OCI-M1 (cell line): Measurements from ENCODE around the gene ITGB2.
A peak's percentile ranks its signal among the peaks of the same experiment; 100 is the strongest.

Experiments used
- DNase-seq: peaks from one replicate; lab custom pipeline; 2025; lab: John Stamatoyannopoulos, UW

Gene ITGB2

DNA sequence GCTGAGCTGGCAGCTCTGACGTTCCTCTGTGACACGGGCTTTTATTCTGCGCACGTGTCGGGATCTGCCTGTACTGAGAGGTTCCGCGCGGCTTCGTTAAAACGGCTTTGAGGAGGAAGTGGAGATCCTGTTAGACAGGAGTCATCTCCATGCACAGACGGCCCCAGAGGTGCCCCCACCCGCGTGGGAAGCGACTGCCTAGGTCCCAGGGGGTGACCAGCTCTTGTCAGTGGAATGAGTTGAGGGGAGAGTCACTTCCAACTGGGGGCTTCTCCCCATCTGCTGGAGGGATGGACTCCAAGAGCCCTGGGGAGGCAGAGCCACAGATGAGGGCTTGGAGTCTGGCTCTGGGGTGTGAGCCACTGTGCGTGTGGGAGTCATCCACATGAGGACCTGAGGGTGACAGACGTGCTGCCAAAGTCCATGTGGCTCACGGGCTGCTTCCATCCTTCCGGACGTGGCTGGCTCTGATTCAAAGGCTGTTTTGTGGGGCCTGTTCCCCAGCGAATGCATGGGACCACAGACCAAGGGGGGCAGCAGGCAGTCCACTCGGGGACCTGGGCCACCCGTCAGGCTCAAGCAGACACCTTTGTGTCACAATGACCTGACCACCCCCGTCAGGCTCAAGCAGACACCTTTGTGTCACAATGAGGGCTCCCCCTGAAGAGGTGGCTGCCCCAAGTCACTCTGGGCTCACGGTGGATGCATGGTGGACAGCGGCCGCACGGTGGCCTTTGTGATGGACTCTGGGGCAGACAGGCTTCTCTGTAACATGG lies 74.0 kb downstream of the ITGB2 start:
- peak; percentile 86 for DNase-seq

DNA sequence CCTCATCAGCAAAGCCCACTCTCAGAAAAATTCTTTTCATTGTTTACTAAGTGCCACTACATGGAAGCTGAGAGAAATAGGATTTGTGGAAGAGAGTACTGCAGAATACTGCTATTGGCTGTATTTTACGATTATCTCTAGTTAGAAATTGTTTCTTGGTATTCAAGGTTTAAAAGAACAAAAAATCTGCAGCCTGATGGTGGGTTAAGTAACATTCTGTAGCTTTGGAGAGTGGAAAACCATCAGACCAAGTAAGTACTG lies 74.5 kb downstream of the ITGB2 start:
- no peak for DNase-seq

DNA sequence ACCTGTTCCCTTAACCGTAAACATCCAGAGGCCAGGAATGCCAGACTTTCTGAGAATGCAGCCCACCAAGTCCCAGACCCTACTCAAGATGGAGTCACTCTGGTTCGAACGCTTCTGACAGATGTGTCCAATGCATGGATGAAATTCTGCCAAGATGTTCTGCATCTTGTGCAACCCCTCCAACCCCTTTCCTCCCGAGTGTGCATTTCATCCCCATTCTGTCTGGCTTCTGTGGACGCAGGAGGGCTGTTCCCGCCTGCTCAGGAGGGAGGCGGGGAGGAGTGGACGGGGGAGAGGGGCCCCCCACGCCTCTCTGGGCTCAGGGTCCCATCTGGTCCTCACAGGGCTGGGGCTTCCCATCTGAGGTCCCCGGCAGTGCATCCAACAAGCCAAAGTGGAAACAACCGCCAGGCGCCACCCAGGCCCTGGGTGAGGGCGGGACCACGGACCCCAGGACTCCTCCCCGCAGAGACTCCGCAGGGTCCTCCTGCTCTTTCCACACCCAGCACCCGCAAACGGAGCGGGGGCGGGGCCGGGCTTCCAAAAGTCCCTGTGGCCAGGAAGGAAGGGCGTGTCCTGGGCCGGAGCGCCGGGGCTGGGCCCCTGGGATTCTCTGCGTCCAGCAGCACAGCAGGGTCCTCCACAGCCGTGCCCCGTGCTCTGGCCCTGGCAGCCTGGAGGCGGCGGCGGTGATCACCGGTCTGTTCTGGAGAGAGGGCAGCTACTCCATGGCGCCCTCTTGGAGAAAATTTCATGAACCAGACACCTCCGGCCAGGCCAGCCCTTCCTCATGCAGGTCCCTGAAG lies 75.1 kb downstream of the ITGB2 start:
- DNase-seq = peak; percentile 98

DNA sequence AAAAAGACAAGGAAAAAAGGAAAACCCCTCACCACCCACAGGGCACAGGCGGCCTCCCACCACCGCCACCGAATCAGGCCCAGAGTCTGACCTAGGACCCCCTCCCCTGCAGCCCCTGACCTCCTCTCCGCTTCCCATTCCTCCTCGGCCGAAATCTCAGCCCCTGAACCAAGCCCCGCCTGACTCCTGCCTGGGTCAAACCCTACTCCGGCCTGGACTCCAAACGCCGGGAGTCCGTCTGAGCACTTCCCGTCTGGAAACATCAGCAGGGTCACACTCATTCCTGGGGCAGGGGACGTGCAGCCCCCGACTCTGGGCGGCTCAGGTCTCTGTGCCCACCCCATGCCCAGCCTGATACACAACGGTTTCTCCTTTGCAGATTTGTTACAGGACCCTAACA lies 76.4 kb downstream of the ITGB2 start:
- no peak for DNase-seq

DNA sequence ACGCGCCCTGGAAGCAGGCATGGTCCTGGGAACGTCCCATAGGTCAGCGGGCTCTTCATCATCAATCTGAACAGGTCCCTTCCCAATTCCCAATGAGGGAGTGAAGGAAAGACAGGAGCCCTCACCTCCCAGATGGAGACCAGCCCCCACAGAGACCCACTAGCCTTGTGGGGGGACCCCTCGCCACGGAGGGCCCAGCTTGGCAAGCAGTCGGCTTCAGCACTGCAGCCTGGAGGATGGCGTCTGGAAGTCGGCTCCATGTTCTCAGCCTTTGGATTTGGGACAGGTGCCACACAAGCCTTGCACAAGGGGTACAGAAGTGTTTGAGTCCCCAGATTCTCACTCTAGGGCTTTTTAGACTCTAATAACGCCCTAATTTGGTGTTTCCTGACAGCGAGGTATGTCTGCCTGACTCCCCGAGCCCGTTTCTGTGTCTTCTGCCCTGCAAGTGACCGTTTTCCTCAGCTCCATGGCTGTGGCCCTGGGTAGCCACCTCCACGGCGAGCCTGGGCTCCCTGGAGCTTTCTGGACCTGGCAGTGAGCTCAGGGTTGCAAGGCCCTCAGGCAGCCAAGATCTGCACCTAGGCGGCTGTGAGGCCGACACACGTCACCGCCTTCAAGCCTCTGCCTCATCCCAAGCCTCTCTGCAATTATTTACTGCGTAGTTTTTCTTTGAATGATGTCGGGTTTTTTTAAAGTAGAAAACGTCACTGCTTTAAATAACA lies 77.8 kb downstream of the ITGB2 start:
- DNase-seq = no peak

DNA sequence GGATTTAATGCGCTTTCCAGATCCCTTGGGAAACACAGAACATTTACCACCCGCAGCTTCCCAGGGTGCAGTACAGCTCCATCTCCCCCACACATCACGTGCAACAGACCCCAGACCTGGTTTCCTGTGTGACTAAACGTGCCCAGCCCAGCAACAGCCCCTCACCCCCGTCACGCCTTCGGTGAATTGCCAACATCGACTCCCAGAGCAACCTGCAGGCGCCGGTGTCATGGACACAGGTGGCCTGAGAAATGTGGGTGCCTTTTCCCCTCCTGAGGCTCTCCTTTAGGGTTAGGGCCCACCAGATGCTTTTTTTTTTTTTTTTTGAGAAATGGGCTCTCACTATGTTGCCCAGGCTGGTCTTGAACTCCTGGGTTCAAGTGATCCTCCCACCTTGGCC lies 78.6 kb downstream of the ITGB2 start:
- no peak for DNase-seq

DNA sequence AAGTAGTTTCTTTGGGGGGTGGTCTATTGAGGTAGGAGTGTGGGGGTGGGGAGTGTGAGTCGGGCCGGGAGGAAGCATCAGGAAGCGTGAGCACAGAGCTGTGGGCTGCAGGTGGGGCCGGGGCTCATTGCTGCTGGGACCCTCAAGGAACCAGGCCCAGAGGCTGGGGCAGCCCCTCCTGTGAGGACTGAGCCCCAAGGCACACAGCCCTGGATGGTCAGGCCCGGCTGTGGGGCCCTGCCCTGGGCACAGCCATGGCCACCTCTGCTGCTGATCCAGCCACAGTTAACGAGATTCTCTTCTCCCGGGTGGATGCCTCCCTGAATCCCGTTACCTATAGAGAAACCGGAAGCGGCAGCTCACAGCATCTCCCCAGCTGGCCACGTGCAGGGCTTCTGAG lies 79.9 kb downstream of the ITGB2 start:
- DNase-seq = no peak

DNA sequence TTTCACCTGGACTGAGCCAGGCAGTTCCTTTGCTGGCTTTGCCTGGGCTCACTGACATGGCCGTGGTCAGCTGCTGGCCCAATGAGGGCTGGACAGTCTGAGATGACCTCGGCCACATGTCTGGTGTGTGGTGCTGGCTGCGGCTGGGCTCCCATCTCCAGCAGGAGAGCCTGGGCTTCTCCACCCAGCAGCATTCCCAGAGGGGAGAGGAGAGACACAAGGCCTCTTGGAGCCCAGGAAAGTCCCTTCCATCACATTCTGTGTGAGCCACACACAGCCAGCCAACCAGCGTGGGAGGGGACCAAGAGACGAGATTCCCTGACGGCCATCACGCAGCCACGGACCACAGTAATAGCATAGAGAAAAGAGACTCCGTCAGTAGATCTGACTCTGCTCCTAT lies 81.7 kb downstream of the ITGB2 start:
- DNase-seq = no peak

DNA sequence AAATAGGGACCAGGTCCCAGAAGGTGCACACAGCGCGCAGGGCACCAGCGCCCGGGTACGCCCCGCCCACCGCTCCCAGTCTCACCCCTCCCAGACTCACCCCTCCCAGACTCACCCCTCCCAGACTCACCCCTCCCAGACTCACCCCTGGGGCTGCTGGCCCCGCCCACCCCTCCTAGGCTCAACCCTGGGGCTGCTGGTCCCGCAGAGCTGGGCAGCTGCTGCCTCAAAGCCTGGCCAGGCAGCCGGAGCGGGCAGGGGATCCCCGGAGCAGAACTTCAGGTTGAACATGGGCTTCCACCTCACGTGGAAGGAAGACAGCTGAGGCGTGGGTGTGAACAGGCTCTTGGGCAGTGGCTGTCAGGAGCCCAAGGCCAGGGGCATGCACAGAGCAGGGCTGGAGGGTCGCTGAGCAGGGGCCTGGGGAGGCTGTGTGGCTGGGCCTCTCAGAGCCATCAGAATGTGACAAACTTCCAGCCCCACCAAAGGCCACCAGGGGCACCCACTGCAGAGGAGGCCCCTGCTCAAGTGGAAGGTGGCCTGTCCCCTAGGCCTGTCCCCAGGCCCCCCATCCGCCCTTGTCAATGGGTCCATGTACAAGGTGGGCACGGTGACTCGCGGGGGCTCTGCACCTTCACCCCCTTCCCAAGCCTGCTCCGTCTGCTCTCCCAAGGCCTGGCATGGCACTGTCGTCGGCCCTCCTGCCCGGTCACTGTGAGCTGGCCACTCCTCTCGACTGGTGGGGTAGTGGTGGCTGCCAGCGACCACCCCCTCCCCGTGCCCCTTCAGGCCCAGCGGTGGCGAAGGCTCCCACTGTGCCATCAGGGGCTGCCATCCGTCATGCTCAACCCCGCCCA lies 82.4 kb downstream of the ITGB2 start:
- DNase-seq = no peak

DNA sequence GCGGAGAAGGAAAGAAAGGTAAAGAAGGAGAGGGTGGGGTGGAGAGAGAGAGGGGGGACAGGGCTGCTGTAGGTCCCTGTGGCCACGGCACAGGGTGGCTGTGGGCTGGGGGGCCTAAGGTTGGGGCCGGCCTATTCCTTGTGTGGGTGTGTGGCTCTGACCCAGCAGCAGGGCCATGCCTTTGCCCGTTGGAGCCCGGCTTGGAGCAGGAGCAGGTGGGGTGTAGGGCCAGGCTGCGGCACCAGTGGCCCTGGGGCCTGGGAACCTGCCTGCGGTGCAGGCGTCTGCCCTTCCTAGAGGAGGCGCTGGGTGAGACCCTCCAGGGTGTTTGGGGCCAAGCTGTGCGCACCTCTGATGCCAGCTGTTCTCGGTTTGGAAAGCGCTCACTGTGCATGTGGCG lies 83.2 kb downstream of the ITGB2 start:
- DNase-seq = no peak

DNA sequence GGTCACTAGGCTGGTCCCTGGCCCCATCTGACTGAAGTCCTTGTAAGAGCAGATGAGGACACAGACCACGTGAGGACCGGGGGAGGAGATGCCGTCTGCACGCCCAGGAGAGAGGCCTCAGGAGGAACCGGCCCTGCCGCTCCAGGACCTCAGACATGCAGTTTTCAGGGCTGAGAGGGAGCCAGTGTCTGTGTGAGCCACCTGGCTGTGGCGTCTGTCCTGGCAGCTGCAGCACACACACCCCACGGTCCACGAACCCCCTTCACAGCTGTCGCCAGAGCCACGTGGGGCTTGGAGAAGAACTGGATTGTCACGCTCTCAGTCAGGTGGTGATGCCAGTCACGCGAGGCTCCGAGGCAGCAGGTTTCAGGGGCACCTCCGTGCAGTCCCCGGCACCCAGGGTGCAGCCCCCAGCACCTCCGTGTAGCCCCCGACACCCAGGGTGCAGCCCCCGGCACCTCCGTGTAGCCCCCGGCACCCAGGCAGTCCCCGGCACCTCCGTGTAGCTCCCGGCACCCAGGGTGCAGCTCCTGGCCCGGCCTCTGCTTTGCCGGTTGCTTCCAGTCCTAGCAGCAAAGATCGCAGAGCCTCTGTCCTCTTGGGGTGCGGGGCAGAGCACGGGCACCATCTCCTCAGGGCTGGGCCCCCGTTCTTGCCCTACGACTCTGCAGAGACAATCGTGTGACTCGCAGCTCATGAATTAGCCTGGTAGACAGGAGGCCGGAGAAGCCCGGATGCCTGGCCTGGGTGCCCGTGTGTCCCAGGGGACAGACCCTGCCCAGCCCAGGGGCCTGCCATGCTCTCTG lies 83.8 kb downstream of the ITGB2 start:
- peak; percentile 88 for DNase-seq

DNA sequence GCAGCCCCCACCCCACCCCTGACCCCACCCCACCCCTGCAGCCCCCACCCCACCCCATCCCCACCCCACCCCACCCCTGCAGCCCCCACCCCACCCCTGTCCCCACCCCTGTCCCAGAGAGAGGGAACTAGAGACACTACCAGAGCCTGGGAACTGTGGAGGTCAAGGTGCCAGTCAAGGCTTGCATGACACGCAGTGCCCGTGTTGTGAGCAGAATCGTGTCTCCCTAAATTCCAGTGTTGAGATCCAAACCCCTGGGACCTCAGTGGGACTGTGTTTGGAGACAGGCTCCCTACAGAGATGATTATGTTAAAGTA lies 84.4 kb downstream of the ITGB2 start:
- no peak for DNase-seq
